Hepatocyte (in vitro differentiated cells): ENCODE measurements around the gene PDE4DIP.
"Not testable (repeated sequence)": the region's sequence is repeated elsewhere in the genome, so short reads cannot be mapped to it uniquely, and the experiment has no call there.

Experiments
- CTCF ChIP-seq: fragments of 200-600 bp; sonication (generic); IDR thresholded peaks from 2 replicates; pipeline ENCODE4 v1.5.1; 2016; ENCODE audit warnings: antibody characterized with exemption, mild to moderate bottlenecking; ENCODE audit not compliant: poor library complexity
- EZH2 ChIP-seq: fragments of 200-600 bp; sonication (generic); IDR thresholded peaks from 2 replicates; pipeline ENCODE4 v1.6.1; 2016; ENCODE audit warnings: antibody characterized with exemption, mild to moderate bottlenecking, borderline replicate concordance
- EZH2phosphoT487 ChIP-seq: fragments of 200-600 bp; sonication (generic); IDR thresholded peaks from one replicate; pipeline ENCODE4 v1.6.1; 2018; ENCODE audit warnings: antibody characterized with exemption, mild to moderate bottlenecking, low read depth, moderate library complexity; ENCODE audit not compliant: unreplicated experiment, severe bottlenecking

DNA sequence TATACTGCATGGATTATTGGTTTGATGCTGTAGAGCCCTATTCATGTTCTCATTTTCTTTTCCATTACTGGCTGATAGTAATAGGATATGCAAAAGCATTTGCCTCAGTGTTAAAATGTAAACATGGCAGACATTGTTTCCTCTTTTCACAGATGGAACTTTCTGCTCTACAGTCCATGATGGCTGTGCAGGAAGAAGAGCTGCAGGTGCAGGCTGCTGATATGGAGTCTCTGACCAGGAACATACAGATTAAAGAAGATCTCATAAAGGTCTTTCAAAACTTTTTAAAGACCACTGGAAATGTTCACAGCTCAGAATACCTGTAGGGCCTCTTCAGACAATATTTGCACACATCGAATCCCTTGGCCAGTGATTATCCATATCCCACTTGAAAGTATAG lies 133.6 kb downstream of the PDE4DIP start:
- TF ChIP-seq CTCF, EZH2, EZH2phosphoT487: not testable (repeated sequence)
